GM20000 (cell line): ENCODE data around the gene OSBPL10.
"Not testable (repeated sequence)": the region's sequence is repeated elsewhere in the genome, so short reads cannot be mapped to it uniquely, and the experiment has no call there.

Experiments used
- DNase-seq: peaks from one replicate; pipeline ENCODE4 v3.0.0; 2012; ENCODE audit warnings: low spot score
- CTCF ChIP-seq: IDR thresholded peaks from 2 replicates; pipeline ENCODE4 v1.5.1; 2012; ENCODE audit warnings: mild to moderate bottlenecking, control low read depth; ENCODE audit errors: extremely low read depth, missing control alignments

OSBPL10 gene

DNA sequence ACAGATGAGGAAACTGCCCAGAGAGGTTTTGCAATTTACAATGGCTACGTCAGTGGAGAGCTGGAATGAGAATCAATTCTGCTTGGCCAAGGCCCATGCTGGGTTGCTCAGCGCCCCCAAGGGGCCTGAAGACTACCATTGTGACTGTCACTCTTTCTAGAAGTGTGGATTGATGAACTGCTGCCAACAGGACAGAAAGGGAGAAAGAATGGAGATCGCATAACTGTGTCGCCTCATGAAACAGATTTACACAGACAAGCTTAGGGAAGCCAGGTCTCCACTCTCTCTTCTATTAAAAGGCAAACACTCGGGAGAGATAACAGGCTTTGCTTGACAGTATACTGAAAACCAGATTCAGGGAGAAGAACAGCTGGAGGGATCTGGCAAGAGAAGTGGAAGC is 288.3 kb downstream of the OSBPL10 start:
- DNase-seq, result no peak
- TF ChIP-seq CTCF, result no peak

DNA sequence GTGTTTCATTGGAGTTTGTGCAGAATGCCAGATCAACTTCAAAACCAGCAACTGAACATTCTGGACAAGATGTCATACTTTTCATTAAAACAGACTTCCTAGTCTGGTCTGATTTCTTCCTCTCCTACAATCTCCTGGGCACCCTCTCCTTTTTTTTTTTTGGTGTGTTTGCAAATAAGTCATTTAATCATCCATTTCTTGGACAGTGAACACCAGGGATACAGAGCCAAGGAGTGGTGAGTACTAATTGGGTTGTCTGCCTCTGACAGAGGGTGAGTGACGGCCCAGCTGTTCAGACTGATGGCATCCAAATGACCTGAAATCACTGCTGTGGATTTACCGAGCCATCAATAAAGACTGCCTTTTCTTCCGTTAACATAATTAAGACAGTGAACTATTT is 290.3 kb downstream of the OSBPL10 start:
- DNase-seq, result no peak
- no peak for TF ChIP-seq CTCF

DNA sequence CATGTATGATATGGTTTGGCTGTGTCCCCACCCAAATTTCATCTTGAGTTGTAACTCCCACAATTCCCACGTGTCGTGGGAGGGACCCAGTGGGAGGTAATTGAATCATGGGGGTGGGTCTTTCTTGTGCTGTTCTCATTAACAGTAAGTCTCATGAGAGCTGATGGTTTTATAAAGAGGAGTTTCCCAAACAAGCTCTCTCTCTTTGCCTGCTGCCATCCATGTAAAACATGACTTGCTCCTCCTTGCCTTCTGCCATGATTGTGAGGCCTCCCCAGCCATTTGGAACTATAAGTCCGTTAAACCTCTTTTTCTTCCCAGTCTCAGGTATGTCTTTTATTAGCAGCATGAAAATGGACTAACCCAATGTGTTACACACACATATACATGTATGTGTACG is 291.5 kb downstream of the OSBPL10 start:
- not testable (repeated sequence) for DNase-seq

DNA sequence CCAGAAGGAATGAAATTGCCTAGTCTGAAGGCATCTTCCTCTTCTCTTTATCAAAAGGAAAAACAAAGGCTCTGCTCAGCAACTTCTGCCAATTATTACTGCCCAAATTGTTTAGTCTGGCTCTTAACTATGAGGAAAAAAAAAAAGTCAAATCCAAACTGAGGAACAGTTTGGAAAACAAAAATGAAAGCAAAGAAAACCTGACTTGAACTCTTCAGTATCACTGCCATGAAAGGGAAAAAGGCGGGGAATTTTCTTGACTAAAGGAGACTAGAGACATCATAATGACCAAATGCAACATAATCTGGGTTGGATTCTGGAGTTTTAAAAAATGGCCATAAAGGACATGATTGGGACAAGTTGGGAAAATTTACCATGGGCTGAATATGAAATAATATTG is 292.1 kb downstream of the OSBPL10 start:
- no peak for TF ChIP-seq CTCF
- DNase-seq, result no peak

DNA sequence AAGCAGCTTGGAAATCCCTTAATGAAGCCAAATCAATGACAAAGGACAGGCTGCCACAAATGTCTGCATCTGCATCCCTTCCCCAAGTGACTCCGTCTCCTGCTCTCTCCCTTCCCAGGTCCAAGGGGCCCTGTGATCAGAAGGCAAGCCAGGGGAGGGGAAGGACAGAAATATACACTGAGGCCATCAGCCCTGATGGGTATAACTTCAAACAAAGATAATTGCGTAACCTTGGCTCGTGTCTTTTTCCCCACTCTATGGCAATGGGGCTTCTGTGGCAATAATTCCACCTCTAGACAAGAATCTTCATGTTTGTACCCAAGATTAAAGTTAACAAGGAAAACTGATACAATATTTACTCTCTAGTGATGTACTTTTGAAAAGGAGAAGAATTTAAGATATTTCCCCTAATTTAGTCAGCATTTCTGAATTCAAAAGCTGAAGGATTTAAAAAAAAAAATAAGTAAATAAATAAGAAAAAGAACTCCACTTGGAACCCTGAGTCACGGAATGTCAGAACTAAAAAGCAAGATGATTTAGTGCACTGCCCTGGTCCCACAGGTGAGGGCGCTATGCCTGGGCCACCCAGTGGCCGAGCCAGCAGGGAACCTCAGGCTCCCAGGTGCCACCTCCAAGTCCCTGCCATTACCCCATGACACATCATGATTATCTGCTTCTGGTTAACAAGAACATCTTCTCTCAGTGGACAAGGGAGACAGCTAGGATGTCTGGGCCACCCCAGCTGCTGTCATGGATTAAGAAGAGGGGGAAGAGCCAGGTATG is 293.9 kb downstream of the OSBPL10 start:
- TF ChIP-seq CTCF, result no peak
- DNase-seq, result no peak

GRCh38 chr3:31680072-31680870 is 300.8 kb downstream of the OSBPL10 start:
- DNase-seq, result no peak
- no peak for TF ChIP-seq CTCF

DNA sequence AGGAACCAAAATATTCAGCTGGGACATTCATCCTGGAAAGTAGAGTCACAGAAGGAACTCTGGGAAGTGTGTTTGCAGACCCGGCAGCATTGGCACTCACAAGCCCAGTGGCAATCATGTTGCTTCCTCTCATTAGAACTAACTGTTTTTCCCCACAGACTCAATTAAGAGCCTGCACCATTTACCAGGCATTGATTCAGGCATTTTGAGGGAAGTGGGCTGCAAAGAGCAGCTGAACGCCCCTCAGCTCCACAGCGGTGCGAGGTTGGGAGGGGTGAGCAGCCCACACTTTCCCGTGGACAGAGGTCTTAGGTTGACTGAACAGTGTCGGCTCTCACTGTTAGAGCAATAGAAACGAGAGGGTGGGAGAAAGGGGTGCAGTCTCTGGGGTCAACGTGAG is 304.5 kb downstream of the OSBPL10 start:
- no peak for TF ChIP-seq CTCF
- DNase-seq, result no peak
